Measurements from ENCODE around the gene ERBIN. TPM values are rescaled to one million over a fixed set of nuclear protein-coding genes. Genes with fewer than 3 reads are reported as not detected.

ERBIN gene
- total RNA-seq, 1 experiment from 2014 or later: 88.4 TPM

DNA sequence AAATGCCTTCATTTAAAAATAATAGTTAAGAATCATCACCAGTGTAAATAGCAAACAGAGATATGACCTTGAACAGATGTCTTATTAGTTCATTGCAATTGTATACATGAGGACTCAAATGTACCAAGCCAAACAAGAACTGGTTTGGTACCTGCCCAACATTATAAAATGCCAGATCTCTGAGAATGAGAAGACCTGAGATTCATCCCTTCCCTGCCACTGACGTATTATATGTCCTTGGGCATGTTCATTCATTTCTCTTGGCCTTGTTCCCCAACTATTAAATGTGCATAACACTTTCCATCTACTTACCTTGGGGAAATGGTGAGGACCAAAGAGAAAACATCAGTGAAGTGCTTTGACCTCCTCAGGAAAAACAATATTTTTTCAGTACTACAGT, 33.6 kb upstream of the ERBIN start:
- CTCF ChIA-PET: no interaction called here
- BruUV-seq (replicated peaks): no TSS peak
- TF ChIP-seq, protein P1, sequence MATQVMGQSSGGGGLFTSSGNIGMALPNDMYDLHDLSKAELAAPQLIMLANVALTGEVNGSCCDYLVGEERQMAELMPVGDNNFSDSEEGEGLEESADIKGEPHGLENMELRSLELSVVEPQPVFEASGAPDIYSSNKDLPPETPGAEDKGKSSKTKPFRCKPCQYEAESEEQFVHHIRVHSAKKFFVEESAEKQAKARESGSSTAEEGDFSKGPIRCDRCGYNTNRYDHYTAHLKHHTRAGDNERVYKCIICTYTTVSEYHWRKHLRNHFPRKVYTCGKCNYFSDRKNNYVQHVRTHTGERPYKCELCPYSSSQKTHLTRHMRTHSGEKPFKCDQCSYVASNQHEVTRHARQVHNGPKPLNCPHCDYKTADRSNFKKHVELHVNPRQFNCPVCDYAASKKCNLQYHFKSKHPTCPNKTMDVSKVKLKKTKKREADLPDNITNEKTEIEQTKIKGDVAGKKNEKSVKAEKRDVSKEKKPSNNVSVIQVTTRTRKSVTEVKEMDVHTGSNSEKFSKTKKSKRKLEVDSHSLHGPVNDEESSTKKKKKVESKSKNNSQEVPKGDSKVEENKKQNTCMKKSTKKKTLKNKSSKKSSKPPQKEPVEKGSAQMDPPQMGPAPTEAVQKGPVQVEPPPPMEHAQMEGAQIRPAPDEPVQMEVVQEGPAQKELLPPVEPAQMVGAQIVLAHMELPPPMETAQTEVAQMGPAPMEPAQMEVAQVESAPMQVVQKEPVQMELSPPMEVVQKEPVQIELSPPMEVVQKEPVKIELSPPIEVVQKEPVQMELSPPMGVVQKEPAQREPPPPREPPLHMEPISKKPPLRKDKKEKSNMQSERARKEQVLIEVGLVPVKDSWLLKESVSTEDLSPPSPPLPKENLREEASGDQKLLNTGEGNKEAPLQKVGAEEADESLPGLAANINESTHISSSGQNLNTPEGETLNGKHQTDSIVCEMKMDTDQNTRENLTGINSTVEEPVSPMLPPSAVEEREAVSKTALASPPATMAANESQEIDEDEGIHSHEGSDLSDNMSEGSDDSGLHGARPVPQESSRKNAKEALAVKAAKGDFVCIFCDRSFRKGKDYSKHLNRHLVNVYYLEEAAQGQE (IDR thresholded peaks at IDR 0.05; ENCODE audit: insufficient read depth in 1 of 2, low read depth in 2 of 2, low read length in 1 of 2): no peak
- TF ChIP-seq SIN3A (IDR thresholded peaks at IDR 0.05; ENCODE audit: borderline replicate concordance, insufficient read depth, low read depth, low read length) (no peak), TCF7L2 (IDR thresholded peaks at IDR 0.05; ENCODE audit: low read depth, low read length) (no peak), POLR2AphosphoS5 (IDR thresholded peaks at IDR 0.05; ENCODE audit: low read depth, low read length) (no peak)
- TF ChIP-seq, protein P2, sequence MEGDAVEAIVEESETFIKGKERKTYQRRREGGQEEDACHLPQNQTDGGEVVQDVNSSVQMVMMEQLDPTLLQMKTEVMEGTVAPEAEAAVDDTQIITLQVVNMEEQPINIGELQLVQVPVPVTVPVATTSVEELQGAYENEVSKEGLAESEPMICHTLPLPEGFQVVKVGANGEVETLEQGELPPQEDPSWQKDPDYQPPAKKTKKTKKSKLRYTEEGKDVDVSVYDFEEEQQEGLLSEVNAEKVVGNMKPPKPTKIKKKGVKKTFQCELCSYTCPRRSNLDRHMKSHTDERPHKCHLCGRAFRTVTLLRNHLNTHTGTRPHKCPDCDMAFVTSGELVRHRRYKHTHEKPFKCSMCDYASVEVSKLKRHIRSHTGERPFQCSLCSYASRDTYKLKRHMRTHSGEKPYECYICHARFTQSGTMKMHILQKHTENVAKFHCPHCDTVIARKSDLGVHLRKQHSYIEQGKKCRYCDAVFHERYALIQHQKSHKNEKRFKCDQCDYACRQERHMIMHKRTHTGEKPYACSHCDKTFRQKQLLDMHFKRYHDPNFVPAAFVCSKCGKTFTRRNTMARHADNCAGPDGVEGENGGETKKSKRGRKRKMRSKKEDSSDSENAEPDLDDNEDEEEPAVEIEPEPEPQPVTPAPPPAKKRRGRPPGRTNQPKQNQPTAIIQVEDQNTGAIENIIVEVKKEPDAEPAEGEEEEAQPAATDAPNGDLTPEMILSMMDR (IDR thresholded peaks at IDR 0.05): no peak

DNA sequence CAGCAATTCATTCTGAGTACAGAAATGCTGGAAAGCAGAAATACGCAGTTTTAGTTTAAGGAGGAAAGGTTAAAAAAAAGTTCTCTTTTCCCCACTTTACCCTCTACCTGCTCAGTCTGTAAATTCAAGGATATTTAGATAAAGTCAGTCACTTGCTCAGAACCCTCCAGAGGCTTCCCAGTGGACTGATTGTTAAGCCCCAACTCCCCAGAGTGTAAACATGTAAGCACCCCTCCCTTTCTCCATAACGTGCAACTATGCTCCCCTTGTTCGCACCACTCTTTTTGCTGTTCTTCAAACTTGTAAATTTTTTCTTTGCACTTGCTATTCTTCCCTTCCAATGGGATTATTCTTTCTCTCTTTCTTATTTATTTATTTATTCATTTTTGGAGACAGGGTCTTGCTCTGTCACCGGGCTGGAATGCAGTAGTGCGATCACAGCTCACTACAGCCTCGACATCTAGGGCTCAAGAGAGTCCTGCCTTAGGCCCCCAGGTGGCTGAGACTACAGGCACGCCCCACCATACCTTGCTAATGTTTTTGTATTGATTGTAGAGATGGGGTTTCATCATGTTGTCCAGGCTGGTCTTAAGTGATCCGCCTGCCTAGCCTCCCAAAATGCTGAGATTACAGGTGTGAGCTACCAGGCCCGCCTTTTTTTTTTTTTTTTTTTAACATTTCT, 32.5 kb upstream of the ERBIN start:
- POLR2A ChIA-PET: no interaction called here
- no TSS peak for BruUV-seq (replicated peaks)
- Histone ChIP-seq H3K36me3 (ENCODE audit: control insufficient read depth, insufficient read depth, low read length) (no peaks in the 10 kb centered on the region), H3K9me3 (ENCODE audit: control insufficient read depth, insufficient read depth, low read depth, low read length) (no peaks in the 10 kb centered on the region), H3K27ac (ENCODE audit: low read length) (no peak overlapping the region), H3K4me3 (ENCODE audit: low read depth in 2 of 2, low read length in 2 of 2) (no peak overlapping the region), H3K4me1 (ENCODE audit: control insufficient read depth, insufficient read depth, low read length) (no peaks in the 10 kb centered on the region), H3K27me3 (ENCODE audit: control insufficient read depth, insufficient read depth, low read length) (no peaks in the 10 kb centered on the region)
- ATAC-seq: no peak
- intact Hi-C loops (cut with micrococcal nuclease; ENCODE audit: unreplicated experiment) (no loop called here), in situ Hi-C loops (cut with HindIII; ENCODE audit: low pct_unique_long_range_greater_than_20kb, low sequenced_read_pairs) (no loop called here)
- TF ChIP-seq, protein P1 (IDR thresholded peaks at IDR 0.05; ENCODE audit: insufficient read depth in 1 of 2, low read depth in 2 of 2, low read length in 1 of 2): no peak
- TF ChIP-seq SIN3A (IDR thresholded peaks at IDR 0.05; ENCODE audit: borderline replicate concordance, insufficient read depth, low read depth, low read length) (no peak), TCF7L2 (IDR thresholded peaks at IDR 0.05; ENCODE audit: low read depth, low read length) (no peak), POLR2AphosphoS5 (IDR thresholded peaks at IDR 0.05; ENCODE audit: low read depth, low read length) (no peak)
- TF ChIP-seq, protein P2 (IDR thresholded peaks at IDR 0.05): no peak
- CTCF ChIA-PET: interaction anchor here (0.6 kb wide), 2 partner anchors 12 to 32 kb away, joined by 3 to 4 read pairs; no protein-coding TSS in a partner anchor
- no peak for DNase-seq (ENCODE audit: low read depth, low spot score)

More for the DNA sequence above, 33.6 kb upstream of the ERBIN start:
- POLR2A ChIA-PET: no interaction called here
- in situ Hi-C loops (cut with HindIII; ENCODE audit: low pct_unique_long_range_greater_than_20kb, low sequenced_read_pairs): no loop called here
- intact Hi-C loops (cut with micrococcal nuclease; ENCODE audit: unreplicated experiment): no loop called here
- no peaks in the 10 kb centered on the region for H3K27me3 ChIP-seq (ENCODE audit: control insufficient read depth, insufficient read depth, low read length)
- H3K36me3 ChIP-seq (ENCODE audit: control insufficient read depth, insufficient read depth, low read length): no peaks in the 10 kb centered on the region
- no peak overlapping the region for H3K27ac ChIP-seq (ENCODE audit: low read length)
- DNase-seq (ENCODE audit: low read depth, low spot score) (no peak), ATAC-seq (no peak)
- no peak overlapping the region for H3K4me3 ChIP-seq (ENCODE audit: low read depth in 2 of 2, low read length in 2 of 2)
- H3K4me1 ChIP-seq (ENCODE audit: control insufficient read depth, insufficient read depth, low read length): no peaks in the 10 kb centered on the region
- H3K9me3 ChIP-seq (ENCODE audit: control insufficient read depth, insufficient read depth, low read depth, low read length): no peaks in the 10 kb centered on the region
